ENCODE data around the gene TASL.
"Not testable (repeated sequence)": the region's sequence is repeated elsewhere in the genome, so short reads cannot be mapped to it uniquely, and the experiment has no call there.

The TASL gene

DNA sequence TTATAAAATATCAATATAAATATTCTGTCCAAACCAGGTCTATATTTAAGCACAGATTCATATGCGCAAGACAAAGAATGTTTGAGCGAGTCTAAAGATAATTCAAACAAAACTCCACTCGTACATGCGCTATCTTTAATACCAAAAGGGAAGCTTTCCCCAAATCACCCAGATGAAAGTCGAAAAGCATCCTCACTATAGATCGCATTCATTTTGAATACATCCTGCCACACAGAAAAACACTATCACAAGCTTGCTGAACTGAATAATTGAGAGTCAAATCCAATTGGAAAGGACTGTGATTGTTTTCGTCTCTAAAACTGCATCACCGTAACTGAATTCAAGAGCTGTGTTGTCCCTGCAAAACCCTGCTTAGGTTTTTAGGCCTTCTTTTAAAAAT, 685 bp downstream of the TASL start:
- no peak for DNase-seq

DNA sequence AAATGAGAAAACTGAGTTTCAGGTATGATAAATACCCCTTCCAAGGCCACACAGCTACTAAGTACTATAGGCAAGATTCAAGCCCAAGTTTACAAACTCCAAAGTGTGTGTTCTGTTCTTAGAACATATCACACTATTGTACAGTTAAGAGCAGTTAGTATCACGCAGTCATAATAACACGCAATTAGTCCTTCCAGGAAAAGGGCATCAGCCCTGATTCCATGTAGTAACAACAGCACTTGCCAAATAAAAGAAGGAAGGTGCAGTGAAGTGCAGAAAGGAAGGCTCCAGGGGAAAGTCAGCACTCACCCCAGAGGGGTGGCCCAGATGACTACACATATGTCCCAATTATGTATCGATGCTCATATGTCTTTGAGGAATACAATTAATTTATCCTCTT, 4.4 kb downstream of the TASL start:
- no peak for DNase-seq

DNA sequence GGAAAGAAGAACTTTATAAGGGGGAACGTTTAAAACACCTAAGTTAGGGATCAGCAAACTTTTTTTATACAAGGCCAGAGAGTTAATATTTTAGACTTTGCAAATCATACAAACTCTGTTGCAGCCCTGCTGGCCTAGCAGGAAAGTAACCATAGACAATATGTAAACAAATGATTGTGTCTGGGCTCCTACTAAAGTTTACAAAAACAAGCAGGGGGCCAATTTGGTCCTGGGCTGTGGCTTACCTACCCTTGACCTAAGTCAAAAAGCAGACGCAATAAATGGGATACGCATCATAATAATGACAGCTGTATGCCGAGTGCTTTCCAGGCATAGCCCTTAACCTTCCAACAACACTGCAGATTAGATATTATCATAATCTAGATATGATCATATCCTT, 4.9 kb downstream of the TASL start:
- no peak for DNase-seq

DNA sequence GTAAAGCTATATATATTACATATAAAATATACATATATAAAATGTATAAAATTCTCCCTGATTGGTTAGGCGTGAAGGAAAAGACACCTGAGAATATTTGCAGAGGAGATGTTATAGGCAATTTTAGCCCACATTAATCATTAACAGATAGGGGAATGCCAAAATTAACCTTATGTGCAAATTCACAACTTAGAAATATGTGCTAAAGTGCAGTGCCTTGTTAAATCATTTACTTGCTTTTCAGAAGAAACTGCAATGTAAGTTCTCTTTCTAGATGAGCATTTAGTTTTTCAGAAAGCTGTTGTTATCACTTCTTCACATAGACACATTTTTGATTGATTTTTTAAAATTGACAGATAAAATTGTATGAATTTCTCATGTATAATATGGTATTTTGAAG, 5.6 kb downstream of the TASL start:
- no peak for DNase-seq

DNA sequence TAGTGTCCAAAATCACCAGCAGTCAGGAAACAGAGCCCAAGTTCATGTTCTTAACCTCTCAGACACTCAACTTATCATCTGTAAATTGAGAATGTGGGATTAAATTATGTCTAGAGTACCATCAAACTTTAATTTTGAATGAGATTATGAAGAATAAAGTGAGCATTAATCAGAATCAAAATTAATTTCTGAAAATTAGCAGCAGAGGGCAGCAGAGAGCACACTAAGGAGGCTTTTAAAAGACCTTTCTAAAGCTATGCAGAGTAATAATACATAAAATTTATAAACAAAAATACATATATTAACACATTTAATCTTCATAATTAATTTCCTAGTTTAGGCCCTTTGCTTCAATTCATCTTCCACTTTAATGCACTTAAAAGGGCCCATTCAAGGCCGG, 7.1 kb downstream of the TASL start:
- peak; percentile 26 to 39 for DNase-seq

DNA sequence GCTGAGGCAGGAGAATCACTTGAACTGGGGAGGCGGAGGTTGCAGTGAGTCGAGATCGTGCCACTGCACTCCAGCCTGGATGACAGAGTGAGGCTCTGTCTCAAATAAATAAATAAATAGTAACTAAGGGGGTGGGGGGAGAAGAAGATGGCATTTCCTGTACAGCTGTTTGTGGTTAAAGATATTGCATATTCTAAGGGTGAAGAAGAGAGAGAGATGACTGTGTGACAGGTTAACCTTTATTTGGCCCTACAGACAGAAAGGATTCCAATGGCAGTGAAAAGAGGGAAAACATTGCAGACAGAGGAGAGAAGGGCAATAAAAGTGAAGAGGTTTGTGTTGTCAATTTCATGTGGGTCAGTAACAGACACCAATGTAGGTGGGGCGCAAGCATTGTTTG, 9.4 kb downstream of the TASL start:
- no peak for DNase-seq

DNA sequence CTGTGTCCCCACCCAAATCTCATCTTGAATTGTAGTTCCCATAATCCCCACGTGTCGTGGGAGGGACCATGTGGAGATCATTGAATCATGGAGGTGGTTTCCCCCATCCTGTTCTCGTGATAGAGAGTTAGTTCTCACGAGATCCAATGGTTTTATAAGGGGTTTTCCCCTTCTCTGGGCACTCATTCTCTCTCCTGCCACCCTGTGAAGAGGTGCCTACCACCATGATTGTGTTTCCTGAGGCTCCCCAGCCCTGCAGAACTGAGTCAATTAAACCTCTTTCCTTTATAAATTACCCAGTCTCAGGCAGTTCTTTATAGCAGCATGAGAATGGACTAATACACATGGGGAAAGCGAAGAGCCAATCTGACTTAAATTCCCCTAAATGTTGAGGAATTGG, 14.5 kb downstream of the TASL start:
- DNase-seq: not testable (repeated sequence)

DNA sequence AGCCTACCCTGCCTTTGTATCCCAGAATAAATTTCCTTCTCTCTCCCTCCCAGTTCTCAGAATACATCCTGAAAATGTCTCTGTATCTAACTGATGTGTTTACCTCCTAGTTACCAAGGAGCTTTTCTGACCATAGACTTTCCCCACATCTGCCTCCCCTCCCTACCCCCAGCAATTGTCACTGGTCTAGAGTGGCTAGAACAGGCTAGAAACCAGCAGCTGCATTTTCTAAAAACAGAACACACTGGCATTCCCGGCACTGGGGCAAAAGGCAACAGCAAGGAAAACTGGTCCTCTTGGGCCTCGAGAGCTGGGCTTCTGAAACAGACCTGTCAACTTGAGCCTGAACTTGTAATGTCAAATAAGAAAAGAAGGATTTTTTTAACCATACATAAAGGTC, 16.4 kb downstream of the TASL start:
- no peak for DNase-seq

DNA sequence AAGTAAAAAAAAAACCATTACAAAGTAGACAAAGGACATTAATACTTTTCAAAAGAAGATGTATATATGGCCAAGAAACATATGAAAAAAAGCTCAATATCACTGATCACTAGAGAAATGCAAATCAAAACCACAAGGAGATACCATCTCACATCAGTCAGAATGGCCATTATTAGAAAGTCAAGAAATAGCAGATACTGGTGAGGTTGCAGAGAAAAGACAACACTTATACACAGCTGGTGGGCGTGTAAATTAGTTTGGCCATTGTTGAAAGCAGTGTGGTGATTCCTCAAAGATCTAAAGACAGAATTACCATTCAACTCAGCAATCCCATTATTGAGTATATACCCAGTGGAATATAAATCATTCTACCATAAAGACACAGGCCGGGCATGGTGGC, 39.3 kb downstream of the TASL start:
- DNase-seq: no peak

DNA sequence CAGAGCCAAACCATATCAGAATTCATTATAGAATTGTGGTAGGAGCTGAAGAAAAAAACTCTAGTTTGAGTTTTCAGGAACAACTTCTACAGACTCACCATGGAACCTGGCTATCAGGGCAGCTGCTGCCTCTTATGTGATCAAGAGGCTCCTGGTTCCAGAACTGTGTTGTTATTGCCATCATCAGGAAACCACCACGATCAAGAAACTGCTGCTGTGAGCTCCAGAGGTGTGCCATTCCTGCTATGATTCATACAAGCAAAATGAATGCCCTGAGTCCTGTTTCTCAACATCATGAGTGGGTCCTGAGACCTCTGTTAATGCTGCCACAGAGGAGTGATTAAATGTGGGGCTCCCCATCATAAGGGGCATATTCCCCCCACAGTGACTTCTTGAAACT, 43.7 kb downstream of the TASL start:
- no peak for DNase-seq

DNA sequence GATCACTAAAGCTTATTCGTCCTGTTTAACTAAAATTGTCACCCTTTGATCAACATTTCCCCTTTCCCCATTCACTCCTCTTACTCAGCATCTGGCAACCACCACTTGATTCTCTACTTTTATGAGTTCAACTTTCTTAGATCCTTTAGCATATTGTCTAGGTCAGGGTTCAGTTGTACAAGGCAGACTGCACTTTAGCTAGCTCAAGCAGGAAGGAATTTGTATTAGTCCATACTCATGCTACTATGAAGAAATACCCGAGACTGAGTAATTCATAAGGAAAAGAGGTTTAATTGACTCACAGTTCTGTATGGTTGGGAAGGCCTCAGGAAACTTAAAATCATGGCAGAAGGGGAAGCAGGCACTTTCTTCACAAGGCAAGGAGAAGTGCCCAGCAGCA, 44.3 kb downstream of the TASL start:
- peak; percentile 2 to 6 for DNase-seq

DNA sequence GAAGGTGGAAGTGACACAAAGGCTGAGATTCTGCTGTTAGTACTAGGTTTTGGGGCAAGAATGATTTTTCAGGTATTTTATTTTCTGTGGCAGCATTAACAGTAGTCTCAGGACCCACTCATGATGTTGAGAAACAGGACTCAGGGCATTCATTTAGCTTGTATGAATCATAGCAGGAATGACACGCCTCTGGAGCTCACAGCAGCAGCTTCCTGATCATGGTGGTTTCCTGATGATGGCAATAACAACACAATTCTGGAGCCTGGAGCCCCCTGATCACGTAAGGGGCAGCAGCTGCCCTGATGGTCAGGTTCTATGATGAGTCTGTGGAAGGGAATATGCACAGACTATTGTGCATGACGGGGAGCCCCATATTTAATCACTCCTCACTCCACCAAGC, 47.0 kb downstream of the TASL start:
- DNase-seq: no peak

DNA sequence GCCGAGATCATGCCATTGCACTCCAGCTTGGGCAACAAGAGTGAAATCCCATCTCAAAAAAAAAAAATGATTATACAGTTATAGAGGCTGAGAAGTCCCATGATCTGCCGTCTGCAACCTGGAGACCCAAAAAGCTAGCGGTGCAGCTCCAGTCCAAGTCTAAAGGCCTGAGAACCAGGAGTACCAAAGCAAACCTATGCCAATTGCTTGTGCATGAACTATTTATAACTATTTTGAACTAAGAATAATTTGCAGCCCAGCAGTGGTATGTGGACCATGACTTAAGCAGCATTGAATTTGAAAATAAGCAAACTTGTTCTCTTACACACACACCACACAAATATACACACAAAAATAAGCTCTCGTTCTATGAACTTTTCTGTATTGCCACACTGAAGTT, 51.8 kb downstream of the TASL start:
- no peak for DNase-seq

DNA sequence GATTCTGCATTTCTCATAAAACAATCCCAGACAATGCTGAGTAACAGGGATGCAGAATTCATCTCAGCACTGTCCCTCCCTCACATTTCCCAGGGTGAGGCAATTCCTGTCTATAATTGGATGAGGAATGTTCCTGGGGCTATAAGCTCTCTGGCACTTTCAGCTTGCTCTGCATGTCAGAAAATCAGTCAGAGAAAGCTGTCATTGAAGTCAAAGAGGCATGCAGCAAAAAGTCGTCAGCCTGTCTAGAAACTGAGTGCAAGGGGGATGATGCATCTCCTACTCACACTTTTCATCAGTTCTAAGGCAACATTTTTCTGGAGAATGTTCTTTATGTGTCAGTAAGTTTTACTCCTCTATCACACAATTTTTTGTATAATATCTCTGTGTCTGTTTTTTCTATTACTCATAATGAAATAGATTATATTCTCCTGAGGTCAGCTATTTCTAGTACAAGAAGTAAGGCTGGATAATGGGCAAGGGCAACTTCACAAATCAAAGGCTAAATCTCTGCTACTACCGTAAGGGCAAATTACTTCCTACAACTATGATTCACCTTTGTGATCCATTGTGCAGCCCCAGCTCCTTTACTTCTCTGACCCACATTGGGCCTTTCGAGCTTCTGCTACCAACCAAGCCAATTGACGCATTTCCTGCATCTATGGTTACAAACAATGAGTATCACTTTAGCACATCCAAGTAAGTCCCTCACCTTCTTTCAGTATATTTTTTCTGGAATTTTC, 56.0 kb downstream of the TASL start:
- DNase-seq: no peak

DNA sequence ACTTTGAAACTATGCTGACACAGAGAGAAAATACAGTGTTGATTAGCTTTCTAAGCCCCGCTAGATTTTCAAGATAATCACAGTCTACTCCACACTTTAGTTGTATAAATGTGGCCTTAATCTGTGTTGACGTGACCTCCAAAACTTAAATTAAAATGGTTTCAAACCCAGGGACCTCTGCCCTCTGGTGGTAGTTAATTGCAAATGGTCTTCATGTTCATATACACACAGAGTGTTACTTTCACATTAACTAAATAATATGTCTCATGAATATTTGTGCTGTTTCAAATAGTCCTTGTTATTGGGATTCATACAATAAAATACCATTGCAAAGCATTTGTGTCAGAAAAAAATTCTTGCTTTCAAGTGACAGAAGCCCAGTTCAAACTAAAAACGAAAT, 64.3 kb downstream of the TASL start:
- DNase-seq: peak in 1 of 2 experiments; percentile 3

All from AML-193 (cell line).